B cell (primary cell): ENCODE measurements around the gene TCERG1L. TPM values are rescaled to one million over a fixed set of nuclear protein-coding genes. Genes with fewer than 3 reads are reported as not detected.

ENCODE experiments used
- ATAC-seq: fragments of 200-7000 bp; cut with Tn5 transposase; one replicate; pipeline ENCODE4 v1.10.0; 2021; ENCODE audit warnings: low read depth, mild to moderate bottlenecking, moderate number of reproducible peaks, moderate library complexity
- CTCF ChIA-PET: fragments of 350-600 bp; sonication (Branson Sonifier 250); formaldehyde crosslinking; loops from one replicate; lab custom pipeline; 2021; ENCODE audit warnings: antibody characterized with exemption, inconsistent platforms; lab: Charles Lee
- POLR2A ChIA-PET: fragments of 350-600 bp; sonication (Branson Sonifier 250); formaldehyde crosslinking; loops from one replicate; lab custom pipeline; 2021; ENCODE audit warnings: antibody characterized with exemption; lab: Charles Lee
- DNase-seq: peaks from one replicate; pipeline ENCODE4 v3.0.0; 2013
- H2AFZ ChIP-seq: 2 replicates; pipeline ENCODE4 v1.6.1; 2012; ENCODE audit warnings: mild to moderate bottlenecking, low read depth, low read length; ENCODE audit not compliant: insufficient read depth, poor library complexity, severe bottlenecking
- H3K27ac ChIP-seq, 2 donors: 1 replicate in 1 of 2; 2 replicates in 1 of 2; pipeline ENCODE4 v1.5.1; 2012 to 2013; ENCODE audit warnings: low read length in 2 of 2, mild to moderate bottlenecking in 2 of 2, moderate library complexity in 1 of 2
- H3K27me3 ChIP-seq, 4 experiments: fragments of 200-600 bp in 1 of 4; sonication (generic) in 1 of 4; replicated peaks in 1 of 4; 1 replicate in 2 of 4; 2 replicates in 2 of 4; pipeline versions ENCODE4 v1.6.1 to v1.7.0; 2013 to 2016; ENCODE audit warnings: low read length in 3 of 4, mild to moderate bottlenecking in 2 of 4, mixed read lengths in 1 of 4, moderate library complexity in 1 of 4; ENCODE audit not compliant: insufficient read depth in 4 of 4, control insufficient read depth in 3 of 4; ENCODE audit errors: control extremely low read depth in 1 of 4
- H3K36me3 ChIP-seq, 2 experiments: replicated peaks in 1 of 2; 1 replicate in 1 of 2; 2 replicates in 1 of 2; pipeline versions ENCODE4 v1.6.1 to v1.7.1; 2013; ENCODE audit warnings: low read length in 1 of 2; ENCODE audit not compliant: insufficient read depth in 2 of 2, control insufficient read depth in 1 of 2; ENCODE audit errors: control extremely low read depth in 1 of 2, extremely low read depth in 1 of 2
- H3K4me1 ChIP-seq, 2 donors: fragments of 200-600 bp in 1 of 2; sonication (generic) in 1 of 2; 1 replicate in 1 of 2; 2 replicates in 1 of 2; pipeline versions ENCODE4 v1.5.1 to v1.6.1; 2013 to 2017; ENCODE audit warnings: low read length in 2 of 2; ENCODE audit not compliant: control insufficient read depth in 2 of 2, insufficient read depth in 2 of 2
- H3K4me2 ChIP-seq: replicated peaks from 2 replicates; pipeline ENCODE3; 2012; ENCODE audit warnings: mild to moderate bottlenecking, low read depth, low read length; ENCODE audit not compliant: poor library complexity, severe bottlenecking
- H3K4me3 ChIP-seq, 5 experiments: fragments of 200-600 bp in 1 of 5; sonication (generic) in 1 of 5; 1 replicate in 3 of 5; 2 replicates in 2 of 5; pipeline versions ENCODE4 v1.5.1 to v1.7.0; 2011 to 2016; ENCODE audit warnings: low read length in 4 of 5, mild to moderate bottlenecking in 4 of 5, low read depth in 2 of 5, control low read depth in 1 of 5, moderate library complexity in 1 of 5; ENCODE audit not compliant: insufficient read depth in 1 of 5; ENCODE audit errors: control extremely low read depth in 1 of 5, extremely low read depth in 1 of 5
- H3K79me2 ChIP-seq: fragments of 200-600 bp; sonication (generic); one replicate; pipeline ENCODE4 v1.6.0; 2016; ENCODE audit warnings: low read length; ENCODE audit not compliant: control insufficient read depth, insufficient read depth
- H3K9ac ChIP-seq: fragments of 200-600 bp; sonication (generic); 2 replicates; pipeline ENCODE4 v1.6.1; 2017; ENCODE audit warnings: mild to moderate bottlenecking, low read length, moderate library complexity
- H3K9me3 ChIP-seq, 3 donors: one replicate each; pipeline versions ENCODE4 v1.6.1 to v1.7.1; 2013; ENCODE audit warnings: low read length in 2 of 3; ENCODE audit not compliant: control insufficient read depth in 2 of 3, insufficient read depth in 1 of 3; ENCODE audit errors: control extremely low read depth in 1 of 3
- H4K20me1 ChIP-seq: 2 replicates; pipeline ENCODE4 v1.6.0; 2012; ENCODE audit warnings: mild to moderate bottlenecking, low read length; ENCODE audit not compliant: insufficient read depth, control insufficient read depth, poor library complexity, severe bottlenecking
- H3K27ac Mint-ChIP-seq: one replicate; pipeline ENCODE4 v1.8.0; 2021; ENCODE audit warnings: mixed read lengths
- H3K27me3 Mint-ChIP-seq: one replicate; pipeline ENCODE4 v1.8.0; 2021; ENCODE audit warnings: mixed read lengths
- H3K4me1 Mint-ChIP-seq: one replicate; pipeline ENCODE4 v1.8.0; 2021; ENCODE audit warnings: mixed read lengths
- H3K4me3 Mint-ChIP-seq: one replicate; pipeline ENCODE4 v1.8.0; 2021; ENCODE audit warnings: mixed read lengths
- H3K9me3 Mint-ChIP-seq: one replicate; pipeline ENCODE4 v1.8.0; 2022; ENCODE audit warnings: mixed read lengths; ENCODE audit not compliant: insufficient read depth
- CTCF ChIP-seq: fragments of 200-600 bp; IDR thresholded peaks from one replicate; pipeline ENCODE4 v1.8.0; 2022; ENCODE audit warnings: antibody characterized with exemption, mild to moderate bottlenecking
- EZH2 ChIP-seq: IDR thresholded peaks from 2 replicates; pipeline ENCODE4 v1.6.1; 2012; ENCODE audit warnings: borderline replicate concordance, low read depth, mild to moderate bottlenecking, moderate library complexity, low read length; ENCODE audit not compliant: insufficient read depth, poor library complexity, severe bottlenecking
- WGBS: methylation state at CpG from one replicate; pipeline ENCODE4 v1.1.5; 2013; ENCODE audit warnings: missing lambda C conversion rate; ENCODE audit not compliant: insufficient coverage; 5-methylcytosine and 5-hydroxymethylcytosine counted together
- intact Hi-C: fragments of 100-400 bp; cut with micrococcal nuclease; formaldehyde crosslinking; loops from one replicate; pipeline ENCODE4 v1.10.0; 2022
- polyA plus RNA-seq: library from polyadenylated mRNA; depleted of rRNA; stranded (reverse); fragments of >200 nt; gene quantifications from 2 replicates; pipeline ENCODE4 v1.2.3, GENCODE V29; 2012
- total RNA-seq, 2 donors: library from RNA; stranded (reverse); fragments of 120-200 nt in 1 of 2; gene quantifications; 1 replicate in 1 of 2; 2 replicates in 1 of 2; pipeline versions ENCODE4 v1.2.3 to v1.2.4, GENCODE V29; 2013 to 2022

Gene TCERG1L
- total and polyA plus RNA-seq, 2 donors (not counting 1 experiment from before 2014, with no cell fraction given), result 0.10 TPM; not detected in 1

GRCh38 chr10:131314799-131315198 is 3.3 kb upstream of the TCERG1L start:
- no peak overlapping the region for H2AFZ ChIP-seq
- H3K9ac ChIP-seq, result no peak overlapping the region
- H3K9me3 Mint-ChIP-seq, result no peaks in the 10 kb centered on the region
- H3K4me3 Mint-ChIP-seq, result no peak overlapping the region
- intact Hi-C loops, result no loop called here
- H3K27me3 Mint-ChIP-seq, result peaks cover 53% of the 10 kb centered on the region
- H4K20me1 ChIP-seq, result no peaks in the 10 kb centered on the region
- H3K27ac ChIP-seq, result no peak overlapping the region
- no peak overlapping the region for H3K4me3 ChIP-seq
- peaks cover 11% of the 10 kb centered on the region for H3K4me1 Mint-ChIP-seq
- no peak overlapping the region for H3K4me2 ChIP-seq
- WGBS, result 86% methylated on average over 7 of the region's 10 CpGs
- DNase-seq, result no peak
- TF ChIP-seq CTCF (no peak), EZH2 (no peak)
- CTCF ChIA-PET, result no interaction called here
- H3K27me3 ChIP-seq, result peaks cover 0 to 32% (median 7%) of the 10 kb centered on the region in 4 experiments
- ATAC-seq, result no peak
- POLR2A ChIA-PET, result no interaction called here
- no peak overlapping the region for H3K27ac Mint-ChIP-seq
- no peaks in the 10 kb centered on the region for H3K36me3 ChIP-seq
- H3K9me3 ChIP-seq, result peaks cover 0 to 15% (median 0%) of the 10 kb centered on the region in 3 donors
- peaks cover 0 to 2% of the 10 kb centered on the region in 2 donors for H3K4me1 ChIP-seq
- H3K79me2 ChIP-seq, result no peaks in the 10 kb centered on the region

GRCh38 chr10:131314148-131314547 is 2.6 kb upstream of the TCERG1L start:
- Mint-ChIP-seq H3K9me3 (no peaks in the 10 kb centered on the region), H3K27me3 (peaks cover 56% of the 10 kb centered on the region), H3K4me1 (peaks cover 11% of the 10 kb centered on the region), H3K4me3 (no peak overlapping the region), H3K27ac (no peak overlapping the region)
- no peak for TF ChIP-seq CTCF
- TF ChIP-seq EZH2, result no peak
- POLR2A ChIA-PET, result no interaction called here
- H4K20me1 ChIP-seq, result no peaks in the 10 kb centered on the region
- no peak overlapping the region for H3K27ac ChIP-seq
- H3K79me2 ChIP-seq, result no peaks in the 10 kb centered on the region
- peaks cover 0 to 15% (median 0%) of the 10 kb centered on the region in 3 donors for H3K9me3 ChIP-seq
- no peak overlapping the region for H3K9ac ChIP-seq
- no peak overlapping the region for H2AFZ ChIP-seq
- no peak overlapping the region for H3K4me3 ChIP-seq
- H3K36me3 ChIP-seq, result no peaks in the 10 kb centered on the region
- DNase-seq (no peak), ATAC-seq (no peak)
- peaks cover 0 to 2% of the 10 kb centered on the region in 2 donors for H3K4me1 ChIP-seq
- intact Hi-C loops, result no loop called here
- CTCF ChIA-PET, result no interaction called here
- 74% methylated on average over 2 of the region's 3 CpGs for WGBS
- peaks cover 0 to 32% (median 8%) of the 10 kb centered on the region in 4 experiments for H3K27me3 ChIP-seq
- no peak overlapping the region for H3K4me2 ChIP-seq
